NCI-H82 treated with DMSO at 0.1 percent for 48 hours (cell line): ENCODE measurements around the gene LPCAT2.
A peak's percentile ranks its signal among the peaks of the same experiment; 100 is the strongest.

ENCODE experiments used
- DNase-seq: peaks from one replicate; lab custom pipeline; 2025; ENCODE audit not compliant: unreplicated experiment; lab: John Stamatoyannopoulos, UW

The LPCAT2 gene

GRCh38 chr16:55508941-55509931, at the start of gene LPCAT2:
LPCAT2 (plus strand) TSS chr16:55509072; CDS start chr16:55509182, 110 bp downstream.
- DNase-seq: peak; percentile 28

GRCh38 chr16:55462241-55462640, 46.6 kb upstream of the LPCAT2 start:
- no peak for DNase-seq

GRCh38 chr16:55464375-55464774, 44.5 kb upstream of the LPCAT2 start:
- no peak for DNase-seq

GRCh38 chr16:55465077-55465896, 43.6 kb upstream of the LPCAT2 start:
- peak; percentile 45 for DNase-seq

GRCh38 chr16:55466209-55466608, 42.7 kb upstream of the LPCAT2 start:
- DNase-seq: no peak

- DNase-seq: no peak
Observed at GRCh38 chr16:55467898-55468297, 41.0 kb upstream of the LPCAT2 start.

GRCh38 chr16:55468352-55468990, 40.4 kb upstream of the LPCAT2 start:
- DNase-seq: no peak

GRCh38 chr16:55469821-55470532, 38.9 kb upstream of the LPCAT2 start:
- DNase-seq: no peak

- DNase-seq: peak; percentile 82
Observed at GRCh38 chr16:55470533-55471371, 38.1 kb upstream of the LPCAT2 start.

GRCh38 chr16:55471448-55472097, 37.3 kb upstream of the LPCAT2 start:
- DNase-seq: no peak

GRCh38 chr16:55473587-55473986, 35.3 kb upstream of the LPCAT2 start:
- DNase-seq: no peak

GRCh38 chr16:55474821-55475220, 34.1 kb upstream of the LPCAT2 start:
- no peak for DNase-seq

- DNase-seq: no peak
Observed at GRCh38 chr16:55475919-55476318, 33.0 kb upstream of the LPCAT2 start.

- no peak for DNase-seq
Observed at GRCh38 chr16:55476625-55477533, 32.0 kb upstream of the LPCAT2 start.

GRCh38 chr16:55477736-55478135, 31.1 kb upstream of the LPCAT2 start:
- DNase-seq: no peak

GRCh38 chr16:55478827-55479429, 29.9 kb upstream of the LPCAT2 start, which contains the start of gene MMP2:
MMP2 (plus strand) TSS chr16:55479198; CDS start chr16:55479480, 282 bp downstream.
- peak; percentile 12 for DNase-seq

GRCh38 chr16:55479430-55480140, 29.3 kb upstream of the LPCAT2 start:
- DNase-seq: no peak
